ENCODE data around the gene ARL11. TPM values are rescaled to one million over a fixed set of nuclear protein-coding genes. Genes with fewer than 3 reads are reported as not detected.

Gene ARL11
- total RNA-seq = under 1 TPM; 0.25 to 0.47 TPM
- 0.62 TPM for polyA plus RNA-seq (ENCODE audit: insufficient read depth, low read depth, low replicate concordance)
- long read RNA-seq, donor 1 = 0 reads
- long read RNA-seq, donor 2 = 0 reads

- H3K4me3 ChIP-seq = peak within 1 kb of the TSS in 1 of 2 donors; percentile 18
- DNase-seq = peak; percentile 49
- no peaks in the 10 kb centered on the region for H3K36me3 ChIP-seq (ENCODE audit: low read depth, missing control alignments)
- TF ChIP-seq POLR2A (IDR thresholded peaks at IDR 0.05) = no peak
- H3K27ac ChIP-seq = peak within 1 kb of the TSS in 1 of 2 donors; percentile 36
- intact Hi-C loops (cut with DNase I; ENCODE audit: low total_unique reads) = no loop called here
- WGBS, 2 donors = 53 to 60% methylated on average over 17 of the region's 17 CpGs
- H3K4me1 ChIP-seq = no peaks in the 10 kb centered on the region
- H3K9me3 ChIP-seq = no peaks in the 10 kb centered on the region
- no peaks in the 10 kb centered on the region for H3K27me3 ChIP-seq
These were observed at the start of gene ARL11 for GRCh38 chr13:49627831-49628652. Gene ARL11, plus strand, starts transcription at chr13:49628507. Its CDS starts 1,941 bp downstream, at chr13:49630448.

GRCh38 chr13:49579501-49579900, 48.8 kb upstream of the ARL11 start:
- no peak for DNase-seq
- peaks cover 5% of the 10 kb centered on the region for H3K4me1 ChIP-seq
- no peaks in the 10 kb centered on the region for H3K36me3 ChIP-seq (ENCODE audit: low read depth, missing control alignments)
- 91 to 98% methylated on average over 3 of the region's 3 CpGs for WGBS, 2 donors
- H3K9me3 ChIP-seq = no peaks in the 10 kb centered on the region
- intact Hi-C loops (cut with DNase I; ENCODE audit: low total_unique reads) = no loop called here
- no peak overlapping the region for H3K4me3 ChIP-seq
- no peaks in the 10 kb centered on the region for H3K27me3 ChIP-seq
- TF ChIP-seq CTCF (IDR thresholded peaks at IDR 0.05) (no peak), POLR2A (IDR thresholded peaks at IDR 0.05) (no peak)
- H3K27ac ChIP-seq = no peak overlapping the region

GRCh38 chr13:49580980-49581680, 47.2 kb upstream of the ARL11 start:
- H3K27ac ChIP-seq = no peak overlapping the region
- no peaks in the 10 kb centered on the region for H3K9me3 ChIP-seq
- DNase-seq = no peak
- intact Hi-C loops (cut with DNase I; ENCODE audit: low total_unique reads) = no loop called here
- no peaks in the 10 kb centered on the region for H3K27me3 ChIP-seq
- 89 to 95% methylated on average over 5 of the region's 5 CpGs for WGBS, 2 donors
- TF ChIP-seq CTCF (IDR thresholded peaks at IDR 0.05) = no peak
- no peak for TF ChIP-seq POLR2A (IDR thresholded peaks at IDR 0.05)
- H3K4me3 ChIP-seq = no peak overlapping the region
- no peaks in the 10 kb centered on the region for H3K36me3 ChIP-seq (ENCODE audit: low read depth, missing control alignments)
- peaks cover 7% of the 10 kb centered on the region for H3K4me1 ChIP-seq

- TF ChIP-seq POLR2A (IDR thresholded peaks at IDR 0.05) = no peak
- Histone ChIP-seq H3K27me3 (no peaks in the 10 kb centered on the region), H3K4me1 (peaks cover 7% of the 10 kb centered on the region), H3K27ac (peak overlapping the region; percentile 34 to 85), H3K4me3 (peak overlapping the region; percentile 77 to 88), H3K36me3 (ENCODE audit: low read depth, missing control alignments) (no peaks in the 10 kb centered on the region), H3K9me3 (no peaks in the 10 kb centered on the region)
- intact Hi-C loops (cut with DNase I; ENCODE audit: low total_unique reads) = no loop called here
- 0 to 1% methylated on average over 16 of the region's 16 CpGs for WGBS, 2 donors
- no peak for DNase-seq
These were observed 43.5 kb upstream of the ARL11 start for GRCh38 chr13:49584771-49585182.

- Histone ChIP-seq H3K27ac (peak within 1 kb of the TSS; percentile 34 to 85), H3K27me3 (no peaks in the 10 kb centered on the region), H3K4me3 (peak within 1 kb of the TSS; percentile 77 to 88), H3K36me3 (ENCODE audit: low read depth, missing control alignments) (no peaks in the 10 kb centered on the region), H3K9me3 (no peaks in the 10 kb centered on the region), H3K4me1 (peaks cover 7% of the 10 kb centered on the region)
- intact Hi-C loops (cut with DNase I; ENCODE audit: low total_unique reads) = no loop called here
- 1% methylated on average over 10 to 68 of the region's 87 CpGs for WGBS, 2 donors
- DNase-seq = peak; percentile 73
- TF ChIP-seq POLR2A (IDR thresholded peaks at IDR 0.05) (no peak), CTCF (IDR thresholded peaks at IDR 0.05) (no peak)
These were observed 42.8 kb upstream of the ARL11 start, which contains the start of gene RCBTB1 for GRCh38 chr13:49585220-49586157. Gene RCBTB1, minus strand, starts transcription at chr13:49585558. Its CDS starts 18,279 bp downstream, at chr13:49567279.

All from testis (tissue), 5 donors.